Neuron (in vitro differentiated cells): ENCODE measurements around the gene CZIB.

Source experiments
- H2AFZ ChIP-seq: one replicate; pipeline ENCODE4 v1.6.1; 2013; ENCODE audit warnings: low read depth, mild to moderate bottlenecking, inconsistent platforms, low read length, moderate library complexity
- H3K27me3 ChIP-seq: one replicate; pipeline ENCODE4 v1.6.1; 2013; ENCODE audit warnings: low read length; ENCODE audit not compliant: insufficient read depth
- H3K36me3 ChIP-seq: one replicate; pipeline ENCODE4 v1.6.1; 2013; ENCODE audit warnings: low read length; ENCODE audit not compliant: insufficient read depth
- H3K4me1 ChIP-seq: one replicate; pipeline ENCODE4 v1.6.1; 2013; ENCODE audit warnings: low read length; ENCODE audit not compliant: insufficient read depth
- H3K4me3 ChIP-seq: 2 replicates; pipeline ENCODE4 v1.5.1; 2013; ENCODE audit warnings: mild to moderate bottlenecking, low read length, moderate library complexity
- H3K9me3 ChIP-seq: one replicate; pipeline ENCODE4 v1.6.1; 2013; ENCODE audit warnings: low read length

CZIB gene

GRCh38 chr1:53174971-53175913, 45.2 kb downstream of the CZIB start:
- Histone ChIP-seq H2AFZ (no peak overlapping the region), H3K4me3 (no peak overlapping the region), H3K27me3 (peaks cover 9% of the 10 kb centered on the region), H3K9me3 (no peaks in the 10 kb centered on the region), H3K36me3 (no peaks in the 10 kb centered on the region), H3K4me1 (no peaks in the 10 kb centered on the region)

DNA sequence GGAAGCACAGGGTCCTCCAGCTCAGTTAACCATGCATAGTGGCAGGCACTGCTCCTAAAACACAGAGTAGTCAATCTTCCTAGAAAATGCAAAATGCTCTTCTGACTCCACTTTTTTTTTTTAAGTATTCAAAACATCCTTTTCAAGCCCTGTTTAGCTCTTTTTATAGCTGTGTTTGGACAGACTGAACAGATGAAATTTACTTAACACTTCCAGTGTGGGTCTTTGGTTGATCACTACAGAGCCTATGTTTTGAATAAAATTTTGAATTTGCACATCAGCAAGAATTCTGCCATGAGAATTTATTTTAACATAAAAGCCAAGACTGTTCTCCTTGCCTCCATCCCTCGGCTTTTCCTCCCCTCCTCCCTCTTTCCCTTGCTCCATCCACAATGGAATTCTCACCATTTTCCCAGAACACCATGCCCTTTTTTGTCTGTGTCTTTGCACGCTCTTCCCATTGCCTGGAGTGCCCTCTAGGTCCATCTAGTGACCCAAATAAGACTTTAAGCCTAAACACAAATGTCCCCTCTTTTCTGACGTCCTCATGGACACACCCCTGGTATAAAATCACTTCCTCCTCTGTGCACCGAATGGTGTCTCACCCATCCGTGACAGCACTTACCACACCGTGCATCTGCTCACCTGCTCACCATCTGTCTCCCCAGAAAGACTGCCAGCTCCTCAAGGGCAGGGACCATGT, 47.9 kb downstream of the CZIB start:
- no peak overlapping the region for H3K4me3 ChIP-seq
- peaks cover 5% of the 10 kb centered on the region for H3K27me3 ChIP-seq
- H3K9me3 ChIP-seq = no peaks in the 10 kb centered on the region
- no peaks in the 10 kb centered on the region for H3K36me3 ChIP-seq
- H2AFZ ChIP-seq = no peak overlapping the region
- no peaks in the 10 kb centered on the region for H3K4me1 ChIP-seq

DNA sequence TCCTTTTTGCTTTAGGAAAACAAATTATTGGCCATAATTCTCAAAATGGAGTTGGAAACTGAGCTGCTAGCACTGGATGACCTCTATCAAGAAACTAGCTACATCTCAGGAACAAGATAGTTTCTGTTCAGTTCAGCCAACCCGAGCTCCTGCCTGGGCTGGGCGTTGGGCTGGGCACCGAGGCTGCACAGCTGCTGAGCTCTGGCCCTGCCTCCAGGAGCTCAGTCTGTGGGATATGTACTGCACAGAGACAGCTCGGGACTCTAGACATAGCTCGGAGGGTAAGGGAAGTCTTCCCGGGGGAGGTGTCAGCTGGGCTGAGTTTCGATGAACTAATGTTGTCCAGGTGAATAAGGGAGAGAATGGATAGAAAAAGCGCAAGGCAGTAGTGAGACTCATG, 53.5 kb downstream of the CZIB start:
- Histone ChIP-seq H3K27me3 (no peaks in the 10 kb centered on the region), H2AFZ (no peak overlapping the region), H3K4me1 (no peaks in the 10 kb centered on the region), H3K36me3 (no peaks in the 10 kb centered on the region), H3K9me3 (no peaks in the 10 kb centered on the region), H3K4me3 (no peak overlapping the region)

DNA sequence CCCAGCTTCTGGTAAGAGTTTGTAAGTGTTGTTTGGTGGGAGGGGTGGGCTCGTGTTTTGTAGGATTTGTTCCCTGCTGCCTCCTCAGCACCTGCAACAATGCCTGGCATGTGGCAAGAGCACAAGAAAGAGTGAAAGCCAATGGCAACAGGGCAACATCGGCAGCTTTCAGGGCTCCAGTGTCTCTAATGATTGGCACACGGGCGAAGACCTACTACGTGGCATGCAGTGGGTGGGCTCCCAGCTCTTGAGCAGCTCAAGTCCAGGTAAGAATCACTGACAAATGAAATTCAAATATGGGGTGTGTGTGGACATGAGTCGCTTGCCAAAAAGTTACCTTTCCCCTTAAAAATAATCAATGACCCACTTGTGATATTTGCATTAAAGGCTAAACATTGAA, 54.1 kb downstream of the CZIB start:
- no peaks in the 10 kb centered on the region for H3K4me1 ChIP-seq
- H3K36me3 ChIP-seq = no peaks in the 10 kb centered on the region
- no peaks in the 10 kb centered on the region for H3K9me3 ChIP-seq
- H2AFZ ChIP-seq = no peak overlapping the region
- H3K4me3 ChIP-seq = no peak overlapping the region
- H3K27me3 ChIP-seq = no peaks in the 10 kb centered on the region

GRCh38 chr1:53165408-53165961, 54.9 kb downstream of the CZIB start:
- Histone ChIP-seq H3K27me3 (no peaks in the 10 kb centered on the region), H3K4me1 (no peaks in the 10 kb centered on the region), H3K4me3 (no peak overlapping the region), H3K9me3 (no peaks in the 10 kb centered on the region), H3K36me3 (no peaks in the 10 kb centered on the region), H2AFZ (no peak overlapping the region)
